Transverse colon (tissue), 4 donors: ENCODE data around the gene TLCD2. TPM values are rescaled to one million over a fixed set of nuclear protein-coding genes. Genes with fewer than 3 reads are reported as not detected.

Source experiments
- DNase-seq: peaks from one replicate; pipeline ENCODE4 v3.0.0-alpha.2; 2019
- H3K27ac ChIP-seq, 4 donors: fragments of 200-600 bp; sonication (generic); 2 replicates each; pipeline ENCODE4 v1.5.1; 2016 to 2018; ENCODE audit warnings: inconsistent platforms in 4 of 4
- H3K27me3 ChIP-seq: fragments of 200-600 bp; sonication (generic); 2 replicates; pipeline ENCODE4 v1.5.1; 2017; ENCODE audit warnings: inconsistent platforms
- H3K36me3 ChIP-seq, 4 donors: fragments of 200-600 bp; sonication (generic); 2 replicates each; pipeline ENCODE4 v1.5.1; 2017 to 2019; ENCODE audit warnings: inconsistent platforms in 4 of 4
- H3K4me1 ChIP-seq, 4 donors: fragments of 200-600 bp; sonication (generic); 2 replicates each; pipeline ENCODE4 v1.5.1; 2017 to 2020; ENCODE audit warnings: inconsistent platforms in 4 of 4
- H3K4me3 ChIP-seq, 4 donors: fragments of 200-600 bp; sonication (generic); 1 replicate in 1 of 4; 2 replicates in 3 of 4; pipeline versions ENCODE4 v1.5.1 to v1.6.1; 2017 to 2019; ENCODE audit warnings: inconsistent platforms in 4 of 4
- H3K9me3 ChIP-seq, 2 donors: fragments of 200-600 bp; sonication (generic); 2 replicates each; pipeline ENCODE4 v1.5.1; 2017 to 2019; ENCODE audit warnings: inconsistent platforms in 2 of 2
- CTCF ChIP-seq, 5 experiments: fragments of 200-600 bp in 3 of 5; fragments of 450-650 bp in 2 of 5; sonication (generic) in 3 of 5; IDR thresholded peaks; 1 replicate in 2 of 5; 2 replicates in 3 of 5; pipeline ENCODE4 v1.5.1; 2016 to 2017; ENCODE audit warnings: antibody characterized with exemption in 5 of 5, inconsistent platforms in 3 of 5, mild to moderate bottlenecking in 2 of 5, moderate library complexity in 1 of 5
- EP300 ChIP-seq: sonication (generic); formaldehyde crosslinking; IDR thresholded peaks from one replicate; pipeline ENCODE4 v1.6.1; 2017; ENCODE audit warnings: antibody characterized with exemption, low read depth
- POLR2A ChIP-seq: fragments of 450-650 bp; IDR thresholded peaks from one replicate; pipeline ENCODE4 v1.6.1; 2016; ENCODE audit warnings: antibody characterized with exemption, mild to moderate bottlenecking, moderate library complexity
- POLR2AphosphoS5 ChIP-seq, 3 donors: sonication (generic); formaldehyde crosslinking; IDR thresholded peaks; one replicate each; pipeline ENCODE4 v1.6.1; 2016; ENCODE audit warnings: antibody characterized with exemption in 3 of 3
- WGBS, 2 donors: methylation state at CpG; one replicate each; pipeline ENCODE4 v1.1.5; 2018; ENCODE audit warnings: low coverage in 1 of 2; 5-methylcytosine and 5-hydroxymethylcytosine counted together
- in situ Hi-C, 4 donors: fragments of 200-750 bp; cut with MboI; loops; one replicate each; pipeline versions ENCODE4 v1.15.0 to v1.15.1; 2017; ENCODE audit warnings: low sequenced_read_pairs in 3 of 4, low pct_ligation_motif_present in 1 of 4, low pct_unique_long_range_greater_than_20kb in 1 of 4
- intact Hi-C: fragments of 100-400 bp; cut with DNase I; formaldehyde crosslinking; loops from one replicate; pipeline ENCODE4 v1.15.1; 2023; ENCODE audit warnings: low total_unique reads
- total RNA-seq, 4 donors: library from RNA; depleted of rRNA; stranded (reverse); fragments of >200 nt; gene quantifications; one replicate each; pipeline ENCODE4 v1.1.0, GENCODE V29; 2016

Gene TLCD2
- total RNA-seq, 4 donors from 2014 or later = 21.6 to 48.6 (median 31.5) TPM

- TF ChIP-seq CTCF (IDR thresholded peaks at IDR 0.05) (no peak), POLR2A (no peak), POLR2AphosphoS5 (IDR thresholded peaks at IDR 0.05) (no peak), EP300 (no peak)
- H3K27ac ChIP-seq = no peak overlapping the region
- WGBS, 2 donors = 80% methylated on average over 11 of the region's 11 CpGs; no CpG with 5 or more reads in 1 of the 2 donors
- H3K4me1 ChIP-seq = peaks cover 6 to 36% (median 16%) of the 10 kb centered on the region in 4 donors
- in situ Hi-C loops (no loop called here), intact Hi-C loops (no loop called here)
- no peaks in the 10 kb centered on the region for H3K27me3 ChIP-seq
- H3K36me3 ChIP-seq = peaks cover 0 to 16% (median 3%) of the 10 kb centered on the region in 4 donors
- H3K4me3 ChIP-seq = no peak overlapping the region
- H3K9me3 ChIP-seq = no peaks in the 10 kb centered on the region
- no peak for DNase-seq
These were observed 22.7 kb upstream of the TLCD2 start for GRCh38 chr17:1732833-1733321.

- H3K27me3 ChIP-seq = no peaks in the 10 kb centered on the region
- no peak for TF ChIP-seq POLR2AphosphoS5 (IDR thresholded peaks at IDR 0.05)
- TF ChIP-seq POLR2A = no peak
- no peak for TF ChIP-seq EP300
- TF ChIP-seq CTCF (IDR thresholded peaks at IDR 0.05) = no peak
- no peak overlapping the region for H3K4me3 ChIP-seq
- peaks cover 0 to 16% (median 2%) of the 10 kb centered on the region in 4 donors for H3K36me3 ChIP-seq
- H3K4me1 ChIP-seq = peaks cover 6 to 31% (median 16%) of the 10 kb centered on the region in 4 donors
- no peaks in the 10 kb centered on the region for H3K9me3 ChIP-seq
- no peak for DNase-seq
- intact Hi-C loops (no loop called here), in situ Hi-C loops (no loop called here)
- WGBS, 2 donors = 93% methylated on average over 22 of the region's 22 CpGs; no CpG with 5 or more reads in 1 of the 2 donors
- no peak overlapping the region for H3K27ac ChIP-seq
These were observed 22.2 kb upstream of the TLCD2 start for GRCh38 chr17:1732241-1732832.

- H3K27me3 ChIP-seq = no peaks in the 10 kb centered on the region
- no peak for DNase-seq
- intact Hi-C loops (no loop called here), in situ Hi-C loops (no loop called here)
- WGBS, 2 donors = 82% methylated on average over 10 of the region's 10 CpGs; no CpG with 5 or more reads in 1 of the 2 donors
- no peak for TF ChIP-seq CTCF (IDR thresholded peaks at IDR 0.05)
- no peak for TF ChIP-seq POLR2A
- TF ChIP-seq EP300 = no peak
- no peak for TF ChIP-seq POLR2AphosphoS5 (IDR thresholded peaks at IDR 0.05)
- H3K27ac ChIP-seq = peak overlapping the region; percentile 78 to 85 (median 82)
- peaks cover 0 to 16% (median 2%) of the 10 kb centered on the region in 4 donors for H3K36me3 ChIP-seq
- H3K9me3 ChIP-seq = no peaks in the 10 kb centered on the region
- no peak overlapping the region for H3K4me3 ChIP-seq
- peaks cover 6 to 26% (median 13%) of the 10 kb centered on the region in 4 donors for H3K4me1 ChIP-seq
These were observed 21.0 kb upstream of the TLCD2 start for GRCh38 chr17:1731194-1731506.

- peak; percentile 67 for DNase-seq
- Histone ChIP-seq H3K36me3 (peaks cover 0 to 15% (median 2%) of the 10 kb centered on the region in 4 donors), H3K4me1 (peaks cover 6 to 28% (median 14%) of the 10 kb centered on the region in 4 donors), H3K27ac (peak overlapping the region; percentile 78 to 85 (median 82)), H3K27me3 (no peaks in the 10 kb centered on the region), H3K9me3 (no peaks in the 10 kb centered on the region), H3K4me3 (no peak overlapping the region)
- intact Hi-C loops (no loop called here), in situ Hi-C loops (no loop called here)
- 76% methylated on average over 29 of the region's 40 CpGs; no CpG with 5 or more reads in 1 of the 2 donors for WGBS, 2 donors
- TF ChIP-seq POLR2A (peak; percentile 17), CTCF (IDR thresholded peaks at IDR 0.05) (no peak), POLR2AphosphoS5 (IDR thresholded peaks at IDR 0.05) (peak; percentile 47 to 56 (median 52))
These were observed 20.4 kb upstream of the TLCD2 start for GRCh38 chr17:1730326-1731193.
